Pancreas (tissue), 10 donors: Measurements from ENCODE around the gene EPX. TPM values are rescaled to one million over a fixed set of nuclear protein-coding genes. Genes with fewer than 3 reads are reported as not detected.
"Not testable (repeated sequence)": the region's sequence is repeated elsewhere in the genome, so short reads cannot be mapped to it uniquely, and the experiment has no call there.

ENCODE experiments used
- ATAC-seq, 4 donors: fragments of 200-7000 bp; cut with Tn5 transposase; one replicate each; pipeline versions ENCODE4 v1.8.0 to v1.9.1; 2020; ENCODE audit warnings: mild to moderate bottlenecking in 4 of 4, moderate library complexity in 4 of 4
- DNase-seq, 6 donors: peaks; one replicate each; pipeline ENCODE4 v3.0.0-alpha.2; 2020
- FAIRE-seq: peaks from 2 replicates; lab custom pipeline; 2012; peaks lifted over from hg19 to GRCh38; lab: Jason Lieb, UNC
- H3K27ac ChIP-seq, 4 donors: fragments of 200-600 bp; sonication (generic); 1 replicate in 3 of 4; 2 replicates in 1 of 4; pipeline versions ENCODE4 v1.5.0 to v1.8.0; 2020
- H3K27me3 ChIP-seq, 4 donors: fragments of 200-600 bp; one replicate each; pipeline ENCODE4 v1.8.0; 2021
- H3K36me3 ChIP-seq, 3 donors: fragments of 200-600 bp; sonication (generic) in 1 of 3; one replicate each; pipeline versions ENCODE4 v1.5.0 to v1.8.0; 2020 to 2021
- H3K4me1 ChIP-seq, 3 donors: fragments of 200-600 bp; one replicate each; pipeline ENCODE4 v1.8.0; 2021
- H3K4me3 ChIP-seq, 4 donors: fragments of 200-600 bp; sonication (generic) in 2 of 4; one replicate each; pipeline versions ENCODE4 v1.5.0 to v1.8.0; 2020 to 2021
- H3K9me3 ChIP-seq, 4 donors: fragments of 200-600 bp; one replicate each; pipeline ENCODE4 v1.8.0; 2021
- WGBS, 2 donors: extraction: QIAGEN DNeasy Blood & Tissue Kit; methylation state at CpG; one replicate each; pipeline ENCODE4 v1.1.7; 2013; 5-methylcytosine and 5-hydroxymethylcytosine counted together
- intact Hi-C, 3 donors: fragments of 100-400 bp; cut with DNase I; formaldehyde crosslinking; loops; one replicate each; pipeline versions ENCODE4 v1.11.1 to v1.14.2; 2022
- polyA plus RNA-seq, 2 donors: library from polyadenylated mRNA; stranded (reverse); fragments of 200-250 nt; gene quantifications; one replicate each; pipeline ENCODE4 v1.2.3, GENCODE V29; 2013
- total RNA-seq, 6 donors: library from RNA; stranded (reverse); fragmentation: NEBNext Ultra II Directional in 4 of 6; extraction: Animal tissue kit (Norgen Biotek cat#: 25700) in 4 of 6; gene quantifications; one replicate each; pipeline versions ENCODE4 v1.2.1 to v1.2.4, GENCODE V29; 2021 to 2023
- TF ChIP-seq, protein P1 (sequence below), 4 donors: fragments of 200-600 bp; sonication (generic) in 3 of 4; IDR thresholded peaks; one replicate each; pipeline versions ENCODE4 v1.5.0 to v1.8.0; 2021; ENCODE audit warnings: antibody characterized with exemption in 4 of 4
- donor health status: healthy with polysubstance abuse.
- donor health status: DM: no; HTN: no; CAD: no; lungs with moderate emphysema.
- donor health status: DM: no; HTN: no; CAD: no.
- donor health status: control.
- donor health status: control.
- donor health status: Bipolar disorder and iron deficiency.
- donor health status: DM: yes; HTN: yes; CAD: no.
- donor health status: DM: no; HTN: no; CAD: no.
- donor health status: DM: no; HTN: no; CAD: no.
- donor health status: DM: yes; HTN: yes; CAD: no.

The EPX gene, protein sequence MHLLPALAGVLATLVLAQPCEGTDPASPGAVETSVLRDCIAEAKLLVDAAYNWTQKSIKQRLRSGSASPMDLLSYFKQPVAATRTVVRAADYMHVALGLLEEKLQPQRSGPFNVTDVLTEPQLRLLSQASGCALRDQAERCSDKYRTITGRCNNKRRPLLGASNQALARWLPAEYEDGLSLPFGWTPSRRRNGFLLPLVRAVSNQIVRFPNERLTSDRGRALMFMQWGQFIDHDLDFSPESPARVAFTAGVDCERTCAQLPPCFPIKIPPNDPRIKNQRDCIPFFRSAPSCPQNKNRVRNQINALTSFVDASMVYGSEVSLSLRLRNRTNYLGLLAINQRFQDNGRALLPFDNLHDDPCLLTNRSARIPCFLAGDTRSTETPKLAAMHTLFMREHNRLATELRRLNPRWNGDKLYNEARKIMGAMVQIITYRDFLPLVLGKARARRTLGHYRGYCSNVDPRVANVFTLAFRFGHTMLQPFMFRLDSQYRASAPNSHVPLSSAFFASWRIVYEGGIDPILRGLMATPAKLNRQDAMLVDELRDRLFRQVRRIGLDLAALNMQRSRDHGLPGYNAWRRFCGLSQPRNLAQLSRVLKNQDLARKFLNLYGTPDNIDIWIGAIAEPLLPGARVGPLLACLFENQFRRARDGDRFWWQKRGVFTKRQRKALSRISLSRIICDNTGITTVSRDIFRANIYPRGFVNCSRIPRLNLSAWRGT
- total RNA-seq (not detected), polyA plus RNA-seq (not detected)

DNA sequence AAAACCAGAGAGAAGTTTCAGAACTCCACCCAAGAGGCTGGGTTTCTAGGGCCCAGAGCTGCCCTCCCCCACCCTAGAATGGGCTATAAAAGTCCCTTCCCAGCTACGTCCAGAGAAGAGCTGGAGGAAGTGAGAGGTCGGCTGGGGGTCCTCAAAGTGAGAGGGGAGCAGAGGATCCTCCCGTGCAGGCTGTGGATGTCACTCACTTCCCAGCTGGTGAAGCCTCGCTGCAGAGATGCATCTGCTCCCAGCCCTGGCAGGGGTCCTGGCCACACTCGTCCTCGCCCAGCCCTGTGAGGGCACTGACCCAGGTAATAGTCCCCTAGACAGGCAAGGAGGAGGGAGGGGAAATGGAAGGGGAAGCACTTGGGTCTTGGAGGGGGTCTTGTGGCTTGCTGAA lies at the start of gene EPX:
TSS of gene EPX (plus strand) at position 115 of the 400 bp plus-strand sequence. CDS start at position 236, 121 bp downstream.
- no peaks in the 10 kb centered on the region for H3K36me3 ChIP-seq
- intact Hi-C loops, result no loop called here
- FAIRE-seq, result no peak
- ATAC-seq, result no peak
- H3K27me3 ChIP-seq, result no peaks in the 10 kb centered on the region
- no peaks in the 10 kb centered on the region for H3K4me1 ChIP-seq
- no peak within 1 kb of the TSS for H3K4me3 ChIP-seq
- DNase-seq, result no peak
- no peak within 1 kb of the TSS for H3K27ac ChIP-seq
- no peaks in the 10 kb centered on the region for H3K9me3 ChIP-seq
- TF ChIP-seq, protein P1, sequence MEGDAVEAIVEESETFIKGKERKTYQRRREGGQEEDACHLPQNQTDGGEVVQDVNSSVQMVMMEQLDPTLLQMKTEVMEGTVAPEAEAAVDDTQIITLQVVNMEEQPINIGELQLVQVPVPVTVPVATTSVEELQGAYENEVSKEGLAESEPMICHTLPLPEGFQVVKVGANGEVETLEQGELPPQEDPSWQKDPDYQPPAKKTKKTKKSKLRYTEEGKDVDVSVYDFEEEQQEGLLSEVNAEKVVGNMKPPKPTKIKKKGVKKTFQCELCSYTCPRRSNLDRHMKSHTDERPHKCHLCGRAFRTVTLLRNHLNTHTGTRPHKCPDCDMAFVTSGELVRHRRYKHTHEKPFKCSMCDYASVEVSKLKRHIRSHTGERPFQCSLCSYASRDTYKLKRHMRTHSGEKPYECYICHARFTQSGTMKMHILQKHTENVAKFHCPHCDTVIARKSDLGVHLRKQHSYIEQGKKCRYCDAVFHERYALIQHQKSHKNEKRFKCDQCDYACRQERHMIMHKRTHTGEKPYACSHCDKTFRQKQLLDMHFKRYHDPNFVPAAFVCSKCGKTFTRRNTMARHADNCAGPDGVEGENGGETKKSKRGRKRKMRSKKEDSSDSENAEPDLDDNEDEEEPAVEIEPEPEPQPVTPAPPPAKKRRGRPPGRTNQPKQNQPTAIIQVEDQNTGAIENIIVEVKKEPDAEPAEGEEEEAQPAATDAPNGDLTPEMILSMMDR (IDR thresholded peaks at IDR 0.05), result no peak
- 44 to 46% methylated on average over 6 of the region's 6 CpGs for WGBS, 2 donors

DNA sequence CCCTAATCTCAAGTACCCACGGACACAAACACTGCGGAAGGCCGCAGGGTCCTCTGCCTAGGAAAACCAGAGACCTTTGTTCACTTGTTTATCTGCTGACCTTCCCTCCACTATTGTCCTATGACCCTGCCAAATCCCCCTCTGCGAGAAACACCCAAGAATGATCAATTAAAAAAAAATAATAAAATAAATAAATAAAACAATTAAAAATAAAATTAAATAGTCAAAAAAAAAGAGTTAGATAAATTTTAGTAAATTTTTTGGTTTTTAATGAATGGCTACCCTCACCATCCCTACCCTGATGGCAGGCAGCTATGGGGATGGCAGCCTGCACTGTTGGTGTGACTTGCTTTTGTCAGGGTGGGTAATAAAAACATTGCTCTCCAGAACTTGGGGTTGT lies 49.2 kb upstream of the EPX start:
- intact Hi-C loops, result not testable (repeated sequence)

DNA sequence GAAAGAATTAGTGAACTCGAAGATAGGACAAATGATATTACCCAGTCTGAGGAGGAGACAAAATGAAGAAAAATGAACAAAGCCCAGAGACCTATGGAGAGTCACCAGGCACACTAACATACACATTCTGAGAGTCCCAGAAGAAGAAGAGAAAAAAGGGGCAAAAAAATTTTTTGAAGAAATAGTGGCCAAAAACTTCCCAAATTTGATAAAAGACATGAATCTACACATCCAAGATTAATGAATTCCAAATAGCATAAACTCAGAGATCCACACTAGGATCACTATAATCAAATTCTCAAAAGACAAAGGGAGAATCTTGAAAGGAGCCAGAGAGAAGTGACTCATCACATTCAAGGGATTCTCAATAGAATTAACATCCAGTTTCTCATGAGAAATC lies 47.7 kb upstream of the EPX start:
- TF ChIP-seq, protein P1 (IDR thresholded peaks at IDR 0.05), result no peak
- no peaks in the 10 kb centered on the region for H3K9me3 ChIP-seq
- H3K4me3 ChIP-seq, result no peak overlapping the region
- no peaks in the 10 kb centered on the region for H3K36me3 ChIP-seq
- FAIRE-seq (no peak), ATAC-seq (no peak), DNase-seq (no peak)
- 48 to 75% methylated on average over 1 of the region's 1 CpG for WGBS, 2 donors
- H3K4me1 ChIP-seq, result no peaks in the 10 kb centered on the region
- H3K27me3 ChIP-seq, result peaks cover 0 to 8% (median 0%) of the 10 kb centered on the region in 4 donors
- intact Hi-C loops, result no loop called here
- H3K27ac ChIP-seq, result no peak overlapping the region

More for the DNA sequence above, 49.2 kb upstream of the EPX start:
- not testable (repeated sequence) for ATAC-seq, H3K4me3 ChIP-seq, H3K4me1 ChIP-seq, FAIRE-seq, H3K36me3 ChIP-seq, H3K27ac ChIP-seq, H3K9me3 ChIP-seq, H3K27me3 ChIP-seq, DNase-seq
- 67 to 83% methylated on average over 4 of the region's 4 CpGs for WGBS, 2 donors

DNA sequence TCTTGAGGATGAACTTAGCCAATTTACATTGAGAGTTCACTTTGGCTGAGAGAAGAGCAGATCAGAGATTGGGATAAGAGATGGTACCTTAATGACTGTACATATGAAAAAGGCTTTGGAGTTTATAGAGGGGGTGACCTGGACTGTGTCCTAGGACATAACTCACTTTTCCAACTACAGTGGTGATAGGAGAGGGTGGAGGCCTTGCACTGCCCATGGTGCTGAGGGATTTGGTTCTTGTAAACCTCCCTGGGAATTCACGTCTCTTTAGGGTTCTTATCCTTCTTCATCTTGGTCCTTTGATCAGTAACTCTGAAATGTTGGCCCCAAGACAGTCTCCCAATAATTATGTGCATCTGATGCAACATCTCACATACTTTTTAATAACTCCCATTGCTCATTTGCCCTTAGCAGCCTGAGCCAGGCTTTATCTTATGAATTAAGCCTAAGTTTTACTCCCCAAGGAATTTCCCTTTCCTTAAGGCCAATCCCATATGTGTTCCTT lies 44.5 kb upstream of the EPX start, which contains the start of gene OR4D1:
TSS of gene OR4D1 (plus strand) at position 455 of the 505 bp plus-strand sequence. CDS start 6,770 bp downstream, outside the sequence.
- Histone ChIP-seq H3K4me1 (no peaks in the 10 kb centered on the region), H3K36me3 (no peaks in the 10 kb centered on the region), H3K4me3 (no peak within 1 kb of the TSS), H3K9me3 (no peaks in the 10 kb centered on the region), H3K27me3 (peaks cover 0 to 8% (median 0%) of the 10 kb centered on the region in 4 donors), H3K27ac (no peak within 1 kb of the TSS)
- TF ChIP-seq, protein P1 (IDR thresholded peaks at IDR 0.05), result no peak
- no peak for ATAC-seq
- intact Hi-C loops, result no loop called here
- DNase-seq, result no peak
- WGBS, 2 donors, result 30 to 50% methylated on average over 1 of the region's 1 CpG
- no peak for FAIRE-seq

DNA sequence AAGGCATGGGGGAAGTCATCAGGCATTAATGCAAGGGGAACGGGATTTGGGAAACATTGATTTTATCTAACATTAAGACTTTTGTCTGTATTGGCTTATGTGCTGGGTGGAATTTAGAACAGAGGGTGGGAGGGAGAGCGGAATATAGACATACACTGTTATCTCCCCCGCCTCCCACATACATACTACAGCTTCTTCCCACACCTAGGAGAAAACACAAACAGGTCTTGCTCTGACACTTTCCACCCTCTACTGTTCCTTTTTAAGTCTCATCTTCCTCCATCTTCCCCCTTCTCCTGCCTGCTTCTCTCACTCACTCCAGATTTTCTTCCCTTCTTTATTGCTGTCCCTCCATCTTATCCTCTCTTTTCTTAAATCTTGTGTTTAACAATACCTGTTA lies 43.9 kb upstream of the EPX start:
- FAIRE-seq, result no peak
- Histone ChIP-seq H3K4me3 (no peak overlapping the region), H3K36me3 (no peaks in the 10 kb centered on the region), H3K9me3 (no peaks in the 10 kb centered on the region), H3K27ac (no peak overlapping the region), H3K4me1 (no peaks in the 10 kb centered on the region), H3K27me3 (peaks cover 0 to 9% (median 0%) of the 10 kb centered on the region in 4 donors)
- no peak for ATAC-seq
- DNase-seq, result no peak
- TF ChIP-seq, protein P1 (IDR thresholded peaks at IDR 0.05), result no peak
- WGBS, 2 donors, result 65 to 74% methylated on average over 3 of the region's 3 CpGs
- intact Hi-C loops, result no loop called here
